ENCODE data around the gene ARL8B. TPM values are rescaled to one million over a fixed set of nuclear protein-coding genes. Genes with fewer than 3 reads are reported as not detected.

The ARL8B gene
- total RNA-seq, 1 experiment from 2014 or later, result 29.0 TPM

GRCh38 chr3:5136211-5136918 lies 14.3 kb downstream of the ARL8B start:
- Histone ChIP-seq H2BK5ac (ENCODE audit: insufficient read length, low read length) (no peak overlapping the region), H4K20me1 (ENCODE audit: control insufficient read depth, insufficient read depth, insufficient read length) (no peaks in the 10 kb centered on the region), H3K23me2 (ENCODE audit: insufficient read length, low read depth, low read length, poor library complexity, severe bottlenecking) (no peaks in the 10 kb centered on the region), H3T11ph (ENCODE audit: low read length) (no peak overlapping the region), H3K9me3 (ENCODE audit: control insufficient read depth, low read depth, low read length) (no peaks in the 10 kb centered on the region), H2AK5ac (ENCODE audit: insufficient read length, low read length) (no peak overlapping the region), H2BK120ac (ENCODE audit: low read depth, low read length, poor library complexity, severe bottlenecking) (no peak overlapping the region), H3K4me1 (ENCODE audit: insufficient read depth, low read length) (peaks cover 3% of the 10 kb centered on the region), H3K14ac (ENCODE audit: insufficient read depth, low read length) (no peak overlapping the region), H2BK12ac (ENCODE audit: insufficient read length, low read depth, low read length) (no peak overlapping the region), H3K79me2 (ENCODE audit: insufficient read depth, low read length) (peaks cover 40% of the 10 kb centered on the region), H2AFZ (ENCODE audit: low read length) (no peak overlapping the region), H3K79me1 (ENCODE audit: insufficient read depth, low read depth, low read length, poor library complexity, severe bottlenecking) (peaks cover 7% of the 10 kb centered on the region), H3K4me2 (ENCODE audit: insufficient read depth, insufficient read length, low read length) (no peak overlapping the region), H3K27me3 (ENCODE audit: insufficient read depth, low read length) (no peaks in the 10 kb centered on the region), H2BK20ac (ENCODE audit: low read depth, low read length, poor library complexity, severe bottlenecking) (no peak overlapping the region), H3K4ac (ENCODE audit: low read depth, low read length) (no peak overlapping the region), H3K27ac (ENCODE audit: insufficient read length, low read depth, low read length) (no peak overlapping the region), H4K91ac (ENCODE audit: insufficient read length, low read depth, low read length) (no peak overlapping the region), H3K9ac (ENCODE audit: extremely low read depth, insufficient read length, low read length) (no peak overlapping the region), H2BK15ac (ENCODE audit: low read depth, low read length) (no peak overlapping the region), H3K18ac (ENCODE audit: insufficient read length, low read depth, low read length) (no peak overlapping the region), H4K8ac (replicated peaks; ENCODE audit: insufficient read length, low read depth, low read length) (no peak overlapping the region), H4K5ac (ENCODE audit: insufficient read length, low read depth, low read length) (no peak overlapping the region), H3K56ac (ENCODE audit: insufficient read length, low read depth, low read length) (no peak overlapping the region), H3K23ac (ENCODE audit: insufficient read length, low read depth, low read length) (no peak overlapping the region)
- DNase-seq, result peak; percentile 31
- H3K36me3 Mint-ChIP-seq (ENCODE audit: insufficient read depth in 1 of 3, low read depth in 3 of 3), result peaks cover 0 to 8% (median 0%) of the 10 kb centered on the region in 3 experiments; a peak in 2 of 7 replicates
- H3K4me3 Mint-ChIP-seq, result no peak overlapping the region
- H3K9me3 Mint-ChIP-seq, result no peaks in the 10 kb centered on the region
- peaks cover 40 to 41% of the 10 kb centered on the region in 2 experiments for H3K4me1 Mint-ChIP-seq
- peak overlapping the region in 1 of 3 experiments; percentile 5; a peak in 3 of 7 replicates for H3K27ac Mint-ChIP-seq
- TF ChIP-seq CTCF (conservative IDR thresholded peaks at IDR 0.05), result peak; percentile 63
- no peaks in the 10 kb centered on the region for H3K27me3 Mint-ChIP-seq (ENCODE audit: low read depth)
- no CpG with 5 or more reads among the region's 6 CpGs for WGBS (ENCODE audit: extremely low coverage, insufficient read length, low lambda C conversion rate)
